Cardiac muscle cell (in vitro differentiated cells and primary cell): ENCODE data around the gene PIEZO2. TPM values are rescaled to one million over a fixed set of nuclear protein-coding genes. Genes with fewer than 3 reads are reported as not detected.
A peak's percentile ranks its signal among the peaks of the same experiment; 100 is the strongest.

Source experiments
- DNase-seq, 2 donors: peaks; one replicate each; pipeline versions ENCODE4 v3.0.0 to v3.0.0-alpha.2; 2010 to 2017; ENCODE audit warnings: low read depth in 1 of 2, low spot score in 1 of 2
- H3K27ac ChIP-seq: fragments of 200-600 bp; sonication (generic); 2 replicates; pipeline ENCODE4 v1.5.1; 2016
- H3K27me3 ChIP-seq: fragments of 200-600 bp; sonication (generic); 2 replicates; pipeline ENCODE4 v1.6.0; 2016; ENCODE audit warnings: control low read depth
- H3K36me3 ChIP-seq: fragments of 200-600 bp; sonication (generic); 2 replicates; pipeline ENCODE4 v1.5.1; 2016; ENCODE audit warnings: control low read depth
- H3K4me1 ChIP-seq: fragments of 200-600 bp; sonication (generic); 2 replicates; pipeline ENCODE4 v1.8.1; 2017; ENCODE audit warnings: low read depth, mild to moderate bottlenecking, mixed run types
- H3K4me3 ChIP-seq: fragments of 200-600 bp; sonication (generic); 2 replicates; pipeline ENCODE4 v1.5.1; 2016; ENCODE audit warnings: mild to moderate bottlenecking
- H3K9me3 ChIP-seq: fragments of 200-600 bp; sonication (generic); 2 replicates; pipeline ENCODE4 v1.5.1; 2017; ENCODE audit warnings: low read depth, mild to moderate bottlenecking, control low read depth
- polyA plus RNA-seq: library from polyadenylated mRNA; unstranded; fragments of >200 nt; fragmentation: Nextera tagmentation; extraction: Ambion mirVana; gene quantifications from 2 replicates; pipeline ENCODE4 v1.2.1, GENCODE V29; 2016
- total RNA-seq: library from RNA; depleted of rRNA; stranded (reverse); fragments of >200 nt; gene quantifications from 2 replicates; pipeline ENCODE4 v1.2.3, GENCODE V29; 2016
- TF ChIP-seq, protein P1 (sequence below): IDR thresholded peaks from 2 replicates; pipeline ENCODE4 v1.5.1; 2012; ENCODE audit warnings: low read depth, mild to moderate bottlenecking, low read length

Gene PIEZO2
- total and polyA plus RNA-seq, 2 experiments from 2014 or later = 0.04 to 0.69 TPM

DNA sequence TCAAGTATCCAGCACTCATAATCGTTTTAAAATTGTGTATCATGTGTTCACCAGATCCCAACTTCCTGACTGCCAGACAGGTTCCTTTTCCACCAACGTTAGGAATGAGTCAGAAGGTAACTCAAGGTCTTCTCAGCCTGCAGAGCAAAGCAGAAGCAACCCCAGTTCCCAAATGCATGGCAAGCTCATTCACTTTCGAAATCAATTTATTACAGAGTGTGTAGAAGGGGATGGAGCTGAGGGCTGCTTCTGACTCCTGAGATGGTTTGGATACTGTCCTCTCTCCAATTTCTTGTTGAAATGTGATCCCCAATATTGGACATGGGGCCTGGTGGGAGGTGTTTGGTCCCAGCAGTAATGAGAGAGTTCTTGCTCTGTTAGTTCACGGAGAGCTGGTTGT is 114.5 kb downstream of the PIEZO2 start:
- no peaks in the 10 kb centered on the region for H3K27me3 ChIP-seq
- no peaks in the 10 kb centered on the region for H3K4me1 ChIP-seq
- no peaks in the 10 kb centered on the region for H3K36me3 ChIP-seq
- TF ChIP-seq, protein P1, sequence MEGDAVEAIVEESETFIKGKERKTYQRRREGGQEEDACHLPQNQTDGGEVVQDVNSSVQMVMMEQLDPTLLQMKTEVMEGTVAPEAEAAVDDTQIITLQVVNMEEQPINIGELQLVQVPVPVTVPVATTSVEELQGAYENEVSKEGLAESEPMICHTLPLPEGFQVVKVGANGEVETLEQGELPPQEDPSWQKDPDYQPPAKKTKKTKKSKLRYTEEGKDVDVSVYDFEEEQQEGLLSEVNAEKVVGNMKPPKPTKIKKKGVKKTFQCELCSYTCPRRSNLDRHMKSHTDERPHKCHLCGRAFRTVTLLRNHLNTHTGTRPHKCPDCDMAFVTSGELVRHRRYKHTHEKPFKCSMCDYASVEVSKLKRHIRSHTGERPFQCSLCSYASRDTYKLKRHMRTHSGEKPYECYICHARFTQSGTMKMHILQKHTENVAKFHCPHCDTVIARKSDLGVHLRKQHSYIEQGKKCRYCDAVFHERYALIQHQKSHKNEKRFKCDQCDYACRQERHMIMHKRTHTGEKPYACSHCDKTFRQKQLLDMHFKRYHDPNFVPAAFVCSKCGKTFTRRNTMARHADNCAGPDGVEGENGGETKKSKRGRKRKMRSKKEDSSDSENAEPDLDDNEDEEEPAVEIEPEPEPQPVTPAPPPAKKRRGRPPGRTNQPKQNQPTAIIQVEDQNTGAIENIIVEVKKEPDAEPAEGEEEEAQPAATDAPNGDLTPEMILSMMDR = no peak
- no peaks in the 10 kb centered on the region for H3K9me3 ChIP-seq
- H3K27ac ChIP-seq = no peak overlapping the region
- H3K4me3 ChIP-seq = no peak overlapping the region
- peak in 1 of 2 donors; percentile 32 for DNase-seq

DNA sequence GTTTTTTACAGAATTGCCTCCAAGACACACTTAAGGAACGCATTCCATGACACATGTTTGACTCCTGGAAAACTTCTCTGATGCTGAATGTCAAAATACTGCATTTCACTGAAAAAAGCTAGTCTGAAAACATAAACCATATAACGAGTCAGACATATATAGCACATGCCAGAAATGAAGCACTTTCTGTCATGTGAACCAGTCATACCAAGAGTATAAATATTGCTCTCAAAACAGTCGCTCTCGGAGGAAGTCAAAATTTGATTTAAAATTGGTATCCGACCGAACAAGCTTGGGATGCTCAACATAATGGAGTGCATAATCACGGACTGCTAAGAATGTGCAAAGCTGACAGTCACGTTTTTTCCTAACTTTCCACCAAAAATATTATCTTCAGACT is 115.9 kb downstream of the PIEZO2 start:
- no peaks in the 10 kb centered on the region for H3K9me3 ChIP-seq
- no peak for DNase-seq
- no peak overlapping the region for H3K27ac ChIP-seq
- H3K27me3 ChIP-seq = no peaks in the 10 kb centered on the region
- TF ChIP-seq, protein P1 = no peak
- no peaks in the 10 kb centered on the region for H3K4me1 ChIP-seq
- H3K36me3 ChIP-seq = no peaks in the 10 kb centered on the region
- H3K4me3 ChIP-seq = no peak overlapping the region

DNA sequence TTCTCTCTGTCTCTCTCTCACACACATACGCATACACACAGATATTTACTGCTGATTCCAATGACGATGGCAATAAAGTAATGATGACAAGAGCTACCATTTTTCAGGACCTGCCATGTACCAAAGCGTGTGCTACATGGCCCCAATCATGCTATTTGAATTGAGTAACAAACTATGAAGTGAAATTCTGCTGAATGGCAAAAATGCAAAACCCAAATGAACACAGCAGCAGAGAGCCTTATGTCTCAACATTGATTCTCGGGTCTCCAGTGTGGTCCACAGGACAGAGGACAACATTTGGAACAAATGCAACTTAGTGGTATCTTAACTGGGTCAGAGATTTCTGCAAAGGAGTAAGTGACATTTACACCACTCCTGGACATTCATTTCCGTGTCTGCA is 117.4 kb downstream of the PIEZO2 start:
- H3K4me1 ChIP-seq = no peaks in the 10 kb centered on the region
- TF ChIP-seq, protein P1 = no peak
- no peaks in the 10 kb centered on the region for H3K27me3 ChIP-seq
- H3K9me3 ChIP-seq = no peaks in the 10 kb centered on the region
- no peak overlapping the region for H3K4me3 ChIP-seq
- H3K36me3 ChIP-seq = no peaks in the 10 kb centered on the region
- no peak overlapping the region for H3K27ac ChIP-seq
- DNase-seq = no peak

DNA sequence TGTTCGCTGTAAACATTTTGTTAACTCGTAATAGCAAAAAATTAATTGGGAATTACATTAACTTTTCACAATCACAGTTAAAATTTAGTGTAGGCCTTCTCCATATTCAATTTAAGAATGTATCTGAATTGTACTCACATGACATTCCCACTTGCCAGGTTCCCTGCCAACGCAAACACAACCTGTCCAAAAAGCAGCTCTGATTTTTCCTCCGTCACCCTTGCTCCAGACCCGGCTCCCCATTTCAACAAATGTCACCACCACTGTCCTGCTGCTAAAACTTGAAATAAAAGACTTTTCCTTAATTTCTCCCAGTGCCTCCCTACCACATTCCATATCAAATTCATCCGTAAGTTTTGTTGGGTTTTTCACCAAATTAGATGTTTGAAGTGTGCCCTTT is 120.3 kb downstream of the PIEZO2 start:
- TF ChIP-seq, protein P1 = no peak
- Histone ChIP-seq H3K27me3 (no peaks in the 10 kb centered on the region), H3K36me3 (no peaks in the 10 kb centered on the region), H3K4me1 (no peaks in the 10 kb centered on the region), H3K4me3 (no peak overlapping the region), H3K9me3 (no peaks in the 10 kb centered on the region), H3K27ac (no peak overlapping the region)
- no peak for DNase-seq

DNA sequence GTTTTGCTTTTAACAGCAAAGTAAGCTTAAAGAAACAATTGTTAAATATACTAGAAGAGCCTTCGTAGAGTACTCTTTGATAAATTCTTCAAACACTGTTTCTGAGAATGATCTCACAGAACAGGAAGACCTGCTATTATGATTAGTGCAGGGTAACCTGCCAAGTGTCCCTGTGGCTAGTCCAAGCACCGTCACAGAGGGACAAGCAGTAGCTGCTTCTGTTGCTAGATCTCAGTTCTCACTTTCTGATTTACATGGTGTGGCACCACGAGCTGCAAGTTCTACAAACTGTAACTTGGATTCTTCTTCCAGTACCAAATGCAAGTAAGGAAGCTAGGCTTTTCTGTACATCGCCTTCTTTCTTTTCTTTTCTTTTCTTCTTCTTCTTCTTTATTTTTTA is 121.5 kb downstream of the PIEZO2 start:
- Histone ChIP-seq H3K27me3 (no peaks in the 10 kb centered on the region), H3K4me3 (no peak overlapping the region), H3K36me3 (no peaks in the 10 kb centered on the region), H3K27ac (no peak overlapping the region), H3K9me3 (no peaks in the 10 kb centered on the region), H3K4me1 (no peaks in the 10 kb centered on the region)
- no peak for DNase-seq
- TF ChIP-seq, protein P1 = no peak

DNA sequence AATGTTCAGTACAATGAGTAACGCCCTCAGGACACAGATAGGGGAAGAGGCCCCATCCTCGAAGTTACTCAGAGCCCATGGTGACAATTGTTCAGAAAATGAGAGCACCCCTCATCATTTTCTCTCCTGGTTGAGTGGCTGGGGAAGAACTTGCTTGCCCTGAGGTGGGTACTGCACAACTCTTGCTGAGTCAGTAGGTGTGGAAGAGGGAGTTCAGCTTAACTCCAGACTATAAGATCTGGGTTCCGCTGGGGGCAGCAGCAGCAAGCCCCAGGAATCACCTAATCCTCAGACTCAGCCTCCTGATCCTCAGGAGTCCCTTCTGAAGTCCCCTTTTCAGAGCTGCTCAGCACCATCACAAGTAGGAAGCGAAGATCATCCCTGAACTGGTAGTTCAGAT is 123.7 kb downstream of the PIEZO2 start:
- Histone ChIP-seq H3K27ac (no peak overlapping the region), H3K4me1 (no peaks in the 10 kb centered on the region), H3K27me3 (no peaks in the 10 kb centered on the region), H3K4me3 (no peak overlapping the region), H3K9me3 (no peaks in the 10 kb centered on the region), H3K36me3 (no peaks in the 10 kb centered on the region)
- TF ChIP-seq, protein P1 = no peak
- DNase-seq = no peak
